GM21723 (cell line): ENCODE data around the gene CA14.
"Not testable (repeated sequence)": the region's sequence is repeated elsewhere in the genome, so short reads cannot be mapped to it uniquely, and the experiment has no call there.

Experiments
- ATAC-seq: cut with Tn5 transposase; IDR thresholded peaks from one replicate; pipeline ENCODE4 v1.9.1; 2021; ENCODE audit warnings: mild to moderate bottlenecking, moderate library complexity; ENCODE audit not compliant: unreplicated experiment

Gene CA14

DNA sequence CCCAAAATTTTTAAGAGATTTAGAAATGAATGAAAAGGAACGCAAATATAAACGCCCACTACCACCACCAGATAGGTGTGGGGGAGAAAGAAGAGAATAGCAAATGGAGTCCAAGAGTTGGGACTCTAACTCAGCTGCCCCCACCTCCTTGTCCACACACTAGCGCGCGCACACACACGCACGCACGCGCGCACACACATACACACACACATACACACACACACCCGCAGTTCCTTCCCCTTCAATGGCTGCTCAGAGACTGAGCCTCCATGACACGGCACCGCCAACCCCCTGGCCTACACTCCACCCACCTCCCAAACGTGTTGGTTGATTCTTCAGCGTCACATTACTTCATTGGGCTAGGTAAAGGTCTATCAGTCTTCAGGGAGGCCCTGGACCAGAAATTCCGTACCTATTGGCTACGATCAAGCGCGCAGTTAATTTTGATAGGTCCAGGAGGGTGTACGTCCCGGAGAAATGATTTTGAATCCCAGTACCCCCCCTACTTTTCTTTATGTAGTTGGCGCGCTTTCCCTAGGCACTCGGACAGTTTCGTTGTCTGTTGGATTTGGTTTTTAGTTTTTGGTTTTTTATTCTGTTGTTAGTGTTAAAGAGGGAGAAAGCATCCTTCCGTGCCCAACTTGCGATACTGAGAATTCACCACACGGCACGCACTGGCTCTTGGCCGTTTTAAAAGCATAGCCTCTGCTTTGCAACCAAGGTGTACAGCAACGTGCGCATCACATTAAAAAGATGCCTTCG, 21.5 kb upstream of the CA14 start, which contains the start of gene ANP32E:
TSS of gene ANP32E (minus strand) at position 261 of the 762 bp plus-strand sequence. CDS start 326 bp downstream, outside the sequence.
- peak; percentile 81 for ATAC-seq

GRCh38 chr1:150236614-150237100, 20.9 kb upstream of the CA14 start:
- no peak for ATAC-seq

GRCh38 chr1:150237176-150237575, 20.4 kb upstream of the CA14 start:
- not testable (repeated sequence) for ATAC-seq

DNA sequence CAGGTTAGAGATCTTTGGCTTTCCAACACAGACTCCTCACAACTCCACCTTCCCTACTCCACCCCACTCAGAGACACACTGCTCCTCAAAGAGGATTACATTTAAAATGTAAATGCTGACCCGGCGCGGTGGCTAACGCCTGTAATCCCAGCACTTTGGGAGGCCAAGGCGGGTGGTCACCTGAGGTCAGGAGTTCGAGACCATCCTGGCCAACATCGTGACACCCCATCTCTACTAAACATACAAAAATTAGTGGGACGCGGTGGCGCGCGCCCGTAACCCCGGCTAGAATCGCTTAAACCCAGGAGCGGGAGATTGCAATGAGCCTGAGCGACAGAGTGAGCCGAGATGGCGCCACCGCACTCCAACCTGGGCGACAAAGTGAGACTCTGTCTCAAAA, 19.8 kb upstream of the CA14 start:
- ATAC-seq = no peak

DNA sequence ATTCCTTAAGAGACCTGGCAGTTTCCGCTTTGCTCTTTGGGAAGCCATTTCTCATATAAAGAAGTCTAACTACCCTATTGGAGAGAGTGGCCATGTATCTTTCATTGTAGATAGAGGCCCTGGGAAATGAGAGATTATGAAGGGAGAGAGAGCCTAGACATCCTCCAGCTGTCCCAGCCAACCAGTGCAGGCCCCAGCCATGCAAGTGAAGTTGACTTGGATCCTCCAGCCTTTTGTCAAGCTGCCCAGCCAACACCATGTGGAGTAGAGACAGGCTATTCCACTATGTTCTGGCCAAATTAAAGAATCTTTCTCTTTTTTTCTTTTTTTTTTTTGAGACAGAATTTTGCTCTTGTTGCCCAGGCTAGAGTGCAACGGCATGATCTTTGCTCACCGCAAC, 14.6 kb upstream of the CA14 start:
- ATAC-seq = no peak

- no peak for ATAC-seq
These were observed 7.6 kb upstream of the CA14 start for GRCh38 chr1:150249936-150250335.

DNA sequence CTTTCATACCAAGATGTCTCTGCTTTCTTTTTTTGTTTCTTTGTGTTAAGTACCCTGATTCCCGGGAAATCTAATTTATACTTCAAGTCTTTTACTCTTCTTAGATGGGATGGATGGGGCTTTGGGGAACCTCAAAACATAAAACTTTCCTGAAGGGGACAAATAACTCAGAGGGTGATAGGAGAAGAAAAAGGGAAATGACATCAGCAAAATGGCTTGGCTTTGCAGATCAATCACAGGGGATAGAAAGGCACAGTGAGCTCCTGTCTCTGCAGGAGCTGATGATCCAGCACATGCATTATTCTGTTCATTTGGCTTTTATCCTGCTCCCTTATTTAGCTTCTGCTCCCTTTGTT, 1.4 kb upstream of the CA14 start:
- ATAC-seq = no peak

DNA sequence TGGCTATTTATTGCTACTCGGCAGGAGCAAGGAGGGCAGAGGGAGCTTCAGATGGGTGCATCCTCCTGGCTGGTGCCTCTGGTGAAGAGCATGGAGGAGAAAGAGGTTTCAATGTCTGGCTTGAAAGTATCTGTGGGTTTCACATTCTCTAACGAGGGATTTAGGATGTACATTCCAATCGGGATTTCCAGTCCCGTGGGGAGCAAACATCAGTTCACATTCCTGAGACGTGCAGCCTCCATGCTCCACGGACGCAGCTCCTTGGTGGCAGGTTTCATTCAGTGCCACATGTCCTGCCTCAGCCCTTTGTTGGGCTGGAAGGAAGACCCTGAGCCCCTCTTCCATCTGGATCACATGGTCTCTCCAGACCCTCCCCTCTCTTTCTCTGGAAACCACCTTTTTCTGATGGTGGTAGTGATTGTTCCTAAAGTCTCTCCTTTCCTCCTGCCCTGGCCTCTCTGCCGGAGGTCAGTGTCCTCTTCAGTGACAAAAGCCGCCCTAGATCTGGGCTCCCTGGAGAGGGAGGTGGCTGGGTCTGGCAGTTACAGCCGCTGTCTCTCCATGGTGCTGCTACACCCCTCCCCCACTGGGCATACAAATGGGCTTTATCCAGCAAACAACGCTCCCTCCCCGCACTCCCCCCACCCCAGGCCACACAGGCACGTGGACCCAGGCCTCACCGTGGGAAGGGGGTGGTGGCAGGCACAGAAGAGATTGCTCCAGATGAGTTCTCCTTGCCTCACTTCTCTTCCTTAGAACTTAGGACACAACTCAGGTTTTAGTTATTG, 826 bp upstream of the CA14 start:
- ATAC-seq = no peak

- ATAC-seq = no peak
These were observed 1.6 kb downstream of the CA14 start for GRCh38 chr1:150259217-150259616.

DNA sequence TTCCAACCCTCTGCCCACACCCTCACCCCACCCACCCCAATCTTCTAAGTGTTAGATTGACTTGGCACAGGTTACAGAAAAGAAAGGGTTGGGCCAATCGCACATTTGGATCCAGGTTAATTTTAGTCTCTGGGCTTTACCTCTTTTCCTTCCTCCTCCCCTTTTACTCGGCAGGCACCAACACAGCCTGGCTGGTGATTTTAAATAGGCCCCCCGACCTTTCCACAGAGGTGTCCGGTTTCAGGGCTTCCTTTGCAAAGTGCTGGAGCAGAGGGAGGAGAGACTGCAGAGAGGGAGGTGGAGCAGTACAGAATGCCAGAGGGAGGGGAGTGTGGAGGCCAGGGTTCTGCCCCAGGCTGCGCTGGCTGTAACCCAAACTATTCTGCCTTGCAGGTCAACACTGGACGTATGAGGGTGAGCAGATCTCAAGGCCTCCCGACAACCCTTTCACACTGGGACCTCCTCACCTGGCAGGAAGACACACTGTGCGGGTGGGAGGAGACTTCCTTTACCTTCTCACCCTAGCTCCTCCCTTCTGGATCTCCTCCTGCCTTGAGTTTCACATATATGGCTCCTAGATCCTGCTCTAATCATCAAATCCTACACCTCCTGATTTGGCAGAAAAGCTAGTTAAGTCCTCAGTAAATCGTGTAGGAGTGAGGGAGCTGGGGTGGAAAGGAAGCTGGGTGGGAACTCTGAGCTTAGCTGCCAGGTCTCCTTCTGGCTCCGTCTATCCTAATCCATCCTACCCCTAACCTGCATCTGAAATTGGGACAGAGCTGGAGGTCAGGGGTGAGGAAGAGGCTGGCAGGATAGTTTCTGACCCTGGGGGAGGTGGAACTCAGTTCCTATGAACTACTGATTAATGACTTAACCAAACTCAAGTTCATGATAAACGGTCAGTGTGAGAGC, 2.4 kb downstream of the CA14 start:
- no peak for ATAC-seq

GRCh38 chr1:150261367-150261766, 3.8 kb downstream of the CA14 start:
- no peak for ATAC-seq

GRCh38 chr1:150262388-150263320, 5.1 kb downstream of the CA14 start:
- no peak for ATAC-seq

- no peak for ATAC-seq
These were observed 6.0 kb downstream of the CA14 start for GRCh38 chr1:150263549-150263948.

- ATAC-seq = no peak
These were observed 10.3 kb downstream of the CA14 start for GRCh38 chr1:150267896-150268295.

DNA sequence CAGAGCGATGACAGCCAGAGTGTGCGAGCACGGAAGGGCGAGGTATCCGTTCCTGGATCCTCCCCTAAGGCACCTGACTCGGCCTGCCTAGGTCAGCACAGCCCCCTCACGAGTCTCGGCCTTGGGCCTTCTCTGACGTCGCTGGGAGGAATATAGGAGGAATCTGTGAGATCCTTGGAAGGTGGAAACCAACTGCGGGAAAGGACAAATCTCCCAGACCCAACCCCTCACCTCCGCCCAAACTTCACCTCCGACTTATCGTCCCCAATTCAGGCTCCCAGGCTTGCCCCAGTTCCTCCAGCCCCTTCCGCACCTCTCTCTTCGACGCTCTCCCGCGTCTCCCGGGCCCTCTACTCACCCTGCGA, 10.7 kb downstream of the CA14 start:
- ATAC-seq = peak; percentile 35

DNA sequence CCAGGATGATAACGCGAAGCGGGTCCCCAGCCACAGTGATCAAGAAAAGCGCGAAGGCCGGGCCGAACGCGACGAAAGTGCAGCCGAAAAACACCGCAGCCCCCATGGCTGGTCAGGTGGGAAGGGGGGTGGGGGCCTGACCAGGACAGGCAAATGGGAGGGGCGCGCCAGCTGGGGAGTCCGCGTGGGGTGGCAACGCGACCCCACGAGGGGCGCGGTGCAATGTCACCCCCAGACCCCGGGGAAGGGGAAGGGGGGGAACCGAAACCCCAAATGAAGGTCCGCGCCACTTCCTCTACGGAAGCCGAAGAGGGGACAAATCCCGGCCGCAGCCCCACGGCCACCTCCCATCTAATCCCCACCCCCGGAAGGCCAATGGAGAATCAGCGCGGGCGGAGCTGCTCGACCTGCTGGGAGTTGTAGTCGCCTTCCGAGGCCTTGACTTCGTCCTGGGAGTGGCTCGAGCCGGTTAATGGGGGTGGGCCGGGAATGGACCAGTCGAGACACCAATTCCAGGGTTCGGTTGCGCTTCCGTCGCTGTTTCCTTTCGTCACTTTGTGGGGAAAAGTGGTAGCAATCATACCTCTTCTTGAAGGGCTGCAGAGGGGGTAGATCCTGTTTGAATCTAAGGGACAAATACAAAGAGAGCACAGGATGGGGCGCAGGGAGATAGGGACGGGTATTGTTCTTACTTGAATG, 11.3 kb downstream of the CA14 start, which contains the start of gene APH1A:
TSS of gene APH1A (minus strand) at position 312 of the 699 bp plus-strand sequence. CDS start at position 106, 206 bp downstream.
- ATAC-seq = peak; percentile 90

- no peak for ATAC-seq
These were observed 11.9 kb downstream of the CA14 start for GRCh38 chr1:150269451-150269850.

DNA sequence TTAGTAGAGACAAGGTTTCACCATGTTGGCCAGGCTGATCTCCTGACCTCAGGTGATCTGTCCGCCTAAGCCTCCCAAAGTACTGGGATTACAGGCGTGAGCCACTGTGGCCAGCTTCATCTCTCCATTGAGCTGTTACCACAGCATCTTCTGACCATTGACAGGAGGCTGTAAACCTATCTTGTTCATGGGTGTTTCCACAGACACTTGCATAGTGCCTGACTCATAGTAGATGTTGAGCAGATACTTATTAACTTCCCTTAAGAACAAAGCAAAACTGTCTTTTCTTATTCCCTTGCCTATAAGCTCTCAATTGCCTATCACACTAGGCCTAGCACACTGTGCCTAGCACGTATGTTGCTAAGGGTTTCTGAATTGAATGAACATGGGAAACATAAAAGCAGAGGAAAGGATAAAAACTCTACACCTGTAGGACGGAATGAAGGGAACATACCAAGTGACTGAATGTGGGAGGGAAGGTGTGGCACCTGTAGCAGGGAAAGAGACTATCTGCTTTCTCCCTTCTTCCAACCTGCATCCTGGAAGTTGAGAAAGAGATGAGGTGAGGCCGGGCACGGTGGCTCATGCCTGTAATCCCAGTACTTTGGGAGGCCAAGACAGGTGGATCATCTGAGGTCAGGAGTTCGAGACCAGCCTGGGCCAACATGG, 13.9 kb downstream of the CA14 start:
- no peak for ATAC-seq

DNA sequence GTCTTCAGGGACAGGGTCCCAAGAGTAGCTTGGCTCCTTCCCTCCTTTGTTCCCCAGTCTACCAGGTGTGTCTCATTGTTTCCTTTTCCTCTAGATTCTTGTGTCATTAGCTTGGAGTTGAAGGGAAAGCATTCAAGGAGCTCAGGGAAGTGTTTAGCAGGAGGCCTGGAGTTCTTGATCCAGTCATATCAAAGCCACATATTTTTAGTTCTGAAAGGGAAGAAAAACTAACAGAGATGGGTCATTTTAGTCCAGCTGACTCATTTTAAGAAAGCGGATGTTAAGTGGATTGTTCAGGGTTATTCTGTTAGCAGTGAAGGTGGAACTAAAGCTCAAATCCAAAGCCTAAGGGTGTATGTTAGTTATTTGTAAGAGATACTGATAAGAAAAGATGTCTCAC, 15.7 kb downstream of the CA14 start:
- ATAC-seq = no peak
